Muscle layer of colon (tissue), 2 donors: Measurements from ENCODE around the gene TCERG1L.

Source experiments
- H3K27ac ChIP-seq: one replicate; pipeline ENCODE4 v1.7.0; 2013; ENCODE audit warnings: low read depth, mild to moderate bottlenecking, low read length, moderate library complexity
- H3K27me3 ChIP-seq, 2 donors: one replicate each; pipeline ENCODE4 v1.7.0; 2013; ENCODE audit warnings: low read length in 2 of 2, mild to moderate bottlenecking in 2 of 2; ENCODE audit not compliant: insufficient read depth in 2 of 2, control insufficient read depth in 1 of 2
- H3K36me3 ChIP-seq: one replicate; pipeline ENCODE4 v1.7.0; 2013; ENCODE audit warnings: mild to moderate bottlenecking, low read length; ENCODE audit not compliant: insufficient read depth
- H3K4me1 ChIP-seq: one replicate; pipeline ENCODE4 v1.7.0; 2013; ENCODE audit warnings: mild to moderate bottlenecking, low read length; ENCODE audit not compliant: insufficient read depth
- H3K4me3 ChIP-seq, 2 donors: one replicate each; pipeline ENCODE4 v1.7.0; 2013; ENCODE audit warnings: low read length in 2 of 2, low read depth in 1 of 2, mild to moderate bottlenecking in 1 of 2, moderate library complexity in 1 of 2
- H3K9ac ChIP-seq: one replicate; pipeline ENCODE4 v1.7.0; 2013; ENCODE audit warnings: low read length
- H3K9me3 ChIP-seq: one replicate; pipeline ENCODE4 v1.7.0; 2013; ENCODE audit warnings: mild to moderate bottlenecking, low read length
- donor health status: abdominal sarcoma.
- donor health status: Adenocarcinoma of cecum.

The TCERG1L gene

GRCh38 chr10:131269776-131270460 is 41.6 kb downstream of the TCERG1L start:
- Histone ChIP-seq H3K36me3 (no peaks in the 10 kb centered on the region), H3K27me3 (no peaks in the 10 kb centered on the region), H3K9me3 (no peaks in the 10 kb centered on the region), H3K27ac (no peak overlapping the region), H3K4me1 (no peaks in the 10 kb centered on the region), H3K4me3 (no peak overlapping the region), H3K9ac (no peak overlapping the region)

- Histone ChIP-seq H3K4me1 (no peaks in the 10 kb centered on the region), H3K27ac (no peak overlapping the region), H3K27me3 (no peaks in the 10 kb centered on the region), H3K9ac (no peak overlapping the region), H3K36me3 (no peaks in the 10 kb centered on the region), H3K9me3 (no peaks in the 10 kb centered on the region), H3K4me3 (no peak overlapping the region)
These were observed 43.8 kb downstream of the TCERG1L start for GRCh38 chr10:131267814-131268095.

- H3K27ac ChIP-seq: no peak overlapping the region
- H3K9ac ChIP-seq: no peak overlapping the region
- no peaks in the 10 kb centered on the region for H3K4me1 ChIP-seq
- H3K4me3 ChIP-seq: no peak overlapping the region
- H3K27me3 ChIP-seq: no peaks in the 10 kb centered on the region
- H3K36me3 ChIP-seq: no peaks in the 10 kb centered on the region
- no peaks in the 10 kb centered on the region for H3K9me3 ChIP-seq
These were observed 44.3 kb downstream of the TCERG1L start for GRCh38 chr10:131266936-131267813.

- Histone ChIP-seq H3K27ac (no peak overlapping the region), H3K9ac (no peak overlapping the region), H3K27me3 (no peaks in the 10 kb centered on the region), H3K4me1 (no peaks in the 10 kb centered on the region), H3K36me3 (no peaks in the 10 kb centered on the region), H3K4me3 (no peak overlapping the region), H3K9me3 (no peaks in the 10 kb centered on the region)
These were observed 47.3 kb downstream of the TCERG1L start for GRCh38 chr10:131264110-131264788.

- no peaks in the 10 kb centered on the region for H3K36me3 ChIP-seq
- no peak overlapping the region for H3K9ac ChIP-seq
- no peaks in the 10 kb centered on the region for H3K9me3 ChIP-seq
- no peak overlapping the region for H3K27ac ChIP-seq
- H3K4me1 ChIP-seq: no peaks in the 10 kb centered on the region
- no peak overlapping the region for H3K4me3 ChIP-seq
- H3K27me3 ChIP-seq: no peaks in the 10 kb centered on the region
These were observed 49.5 kb downstream of the TCERG1L start for GRCh38 chr10:131261890-131262475.

GRCh38 chr10:131260452-131261211 is 50.9 kb downstream of the TCERG1L start:
- H3K4me1 ChIP-seq: no peaks in the 10 kb centered on the region
- H3K27me3 ChIP-seq: no peaks in the 10 kb centered on the region
- no peaks in the 10 kb centered on the region for H3K9me3 ChIP-seq
- H3K9ac ChIP-seq: no peak overlapping the region
- no peak overlapping the region for H3K4me3 ChIP-seq
- no peaks in the 10 kb centered on the region for H3K36me3 ChIP-seq
- no peak overlapping the region for H3K27ac ChIP-seq

- Histone ChIP-seq H3K9ac (no peak overlapping the region), H3K4me3 (no peak overlapping the region), H3K4me1 (no peaks in the 10 kb centered on the region), H3K27ac (no peak overlapping the region), H3K27me3 (no peaks in the 10 kb centered on the region), H3K36me3 (no peaks in the 10 kb centered on the region), H3K9me3 (no peaks in the 10 kb centered on the region)
These were observed 51.5 kb downstream of the TCERG1L start for GRCh38 chr10:131260031-131260430.

- H3K9ac ChIP-seq: no peak overlapping the region
- no peak overlapping the region for H3K27ac ChIP-seq
- H3K4me1 ChIP-seq: no peaks in the 10 kb centered on the region
- H3K27me3 ChIP-seq: no peaks in the 10 kb centered on the region
- H3K9me3 ChIP-seq: no peaks in the 10 kb centered on the region
- H3K36me3 ChIP-seq: no peaks in the 10 kb centered on the region
- no peak overlapping the region for H3K4me3 ChIP-seq
These were observed 52.0 kb downstream of the TCERG1L start for GRCh38 chr10:131259535-131259934.

- no peaks in the 10 kb centered on the region for H3K36me3 ChIP-seq
- H3K9ac ChIP-seq: no peak overlapping the region
- H3K9me3 ChIP-seq: no peaks in the 10 kb centered on the region
- H3K4me1 ChIP-seq: no peaks in the 10 kb centered on the region
- no peaks in the 10 kb centered on the region for H3K27me3 ChIP-seq
- H3K4me3 ChIP-seq: no peak overlapping the region
- H3K27ac ChIP-seq: no peak overlapping the region
These were observed 53.3 kb downstream of the TCERG1L start for GRCh38 chr10:131258256-131258655.

- Histone ChIP-seq H3K4me3 (no peak overlapping the region), H3K4me1 (no peaks in the 10 kb centered on the region), H3K27me3 (peaks cover 0 to 5% of the 10 kb centered on the region in 2 donors), H3K27ac (no peak overlapping the region), H3K9ac (no peak overlapping the region), H3K36me3 (no peaks in the 10 kb centered on the region), H3K9me3 (no peaks in the 10 kb centered on the region)
These were observed 54.5 kb downstream of the TCERG1L start for GRCh38 chr10:131257027-131257426.

- no peaks in the 10 kb centered on the region for H3K9me3 ChIP-seq
- no peak overlapping the region for H3K4me3 ChIP-seq
- peaks cover 11% of the 10 kb centered on the region in 2 donors for H3K27me3 ChIP-seq
- H3K9ac ChIP-seq: no peak overlapping the region
- H3K27ac ChIP-seq: no peak overlapping the region
- no peaks in the 10 kb centered on the region for H3K36me3 ChIP-seq
- H3K4me1 ChIP-seq: no peaks in the 10 kb centered on the region
These were observed 56.7 kb downstream of the TCERG1L start for GRCh38 chr10:131254859-131255252.
